Measurements from ENCODE around the gene HRAS.

- TF ChIP-seq CTCF (IDR thresholded peaks at IDR 0.05) (no peak), POLR2A (IDR thresholded peaks at IDR 0.05) (no peak), POLR2AphosphoS5 (IDR thresholded peaks at IDR 0.05) (no peak), EP300 (IDR thresholded peaks at IDR 0.05) (no peak)
These were observed 22.2 kb upstream of the HRAS start for GRCh38 chr11:557328-558132.
